A549 (cell line): Measurements from ENCODE around the gene TNIK. TPM values are rescaled to one million over a fixed set of nuclear protein-coding genes. Genes with fewer than 3 reads are reported as not detected.

Experiments used
- ATAC-seq, 2 experiments: fragments of 200-7000 bp in 1 of 2; fragments of >200 bp in 1 of 2; cut with Nextera tagmentation in 1 of 2; cut with Tn5 transposase in 1 of 2; 3 replicates each; pipeline versions ENCODE4 v1.8.0 to v1.9.1; 2018 to 2020; ENCODE audit warnings: mild to moderate bottlenecking in 1 of 2, moderate library complexity in 1 of 2
- CTCF ChIA-PET: fragments of 300-600 bp; sonication (Branson Sonifier 250); formaldehyde crosslinking; extraction: SDS; loops from one replicate; lab custom pipeline; 2021; ENCODE audit warnings: antibody characterized with exemption, inconsistent platforms; lab: Yijun Ruan, JAX
- POLR2A ChIA-PET: fragments of 350-600 bp; formaldehyde crosslinking; extraction: SDS; loops from one replicate; lab custom pipeline; 2021; ENCODE audit warnings: antibody characterized with exemption, inconsistent platforms; lab: Yijun Ruan, JAX
- DNase-seq, 2 experiments: peaks; one replicate each; pipeline versions ENCODE4 v3.0.0 to v3.0.0-alpha.2; 2011 to 2016; ENCODE audit warnings: low read depth in 1 of 2, low spot score in 1 of 2
- FAIRE-seq: peaks from 2 replicates; lab custom pipeline; 2011; peaks lifted over from hg19 to GRCh38; lab: Jason Lieb, UNC
- H3K27ac ChIP-seq, 2 experiments: fragments of >200 bp; sonication (Bioruptor Twin); formaldehyde crosslinking; 3 replicates each; pipeline ENCODE4 v1.5.1; 2016 to 2017
- H3K4me1 ChIP-seq: fragments of >200 bp; sonication (Bioruptor Twin); formaldehyde crosslinking; 3 replicates; pipeline ENCODE4 v1.6.1; 2016
- H3K4me2 ChIP-seq: fragments of >200 bp; sonication (Bioruptor Twin); formaldehyde crosslinking; 3 replicates; pipeline ENCODE4 v1.6.1; 2016
- H3K4me3 ChIP-seq: fragments of >200 bp; sonication (Bioruptor Twin); formaldehyde crosslinking; 3 replicates; pipeline ENCODE4 v1.5.1; 2016
- H3K9me3 ChIP-seq: fragments of >200 bp; sonication (Bioruptor Twin); formaldehyde crosslinking; 3 replicates; pipeline ENCODE4 v1.6.1; 2016
- BHLHE40 ChIP-seq: IDR thresholded peaks from 2 replicates; pipeline ENCODE4 v1.6.1; 2012; ENCODE audit warnings: low read depth, low read length, inconsistent platforms
- CBX2 ChIP-seq: fragments of 200-600 bp; sonication (generic); IDR thresholded peaks from 2 replicates; pipeline ENCODE4 v1.6.1; 2016; ENCODE audit warnings: low read depth, mild to moderate bottlenecking, borderline replicate concordance
- CHD4 ChIP-seq: fragments of 200-600 bp; sonication (generic); IDR thresholded peaks from 2 replicates; pipeline ENCODE4 v1.6.1; 2016; ENCODE audit warnings: antibody characterized with exemption, mild to moderate bottlenecking, borderline replicate concordance
- EHF ChIP-seq: fragments of 250-450 bp; sonication (Bioruptor Pico); IDR thresholded peaks from 2 replicates; pipeline ENCODE4 v1.5.0; 2020; ENCODE audit warnings: mild to moderate bottlenecking
- EHMT2 ChIP-seq: fragments of 200-600 bp; sonication (generic); IDR thresholded peaks from 2 replicates; pipeline ENCODE4 v1.6.1; 2016; ENCODE audit warnings: antibody characterized with exemption, low read depth, mild to moderate bottlenecking, moderate library complexity
- EP300 ChIP-seq, 2 experiments: fragments of >200 bp; sonication (Bioruptor Twin); formaldehyde crosslinking; IDR thresholded peaks; 2 replicates in 1 of 2; 3 replicates in 1 of 2; pipeline ENCODE4 v1.6.1; 2016 to 2017
- ESRRA ChIP-seq: fragments of 150-350 bp; IDR thresholded peaks from 2 replicates; pipeline ENCODE4 v1.6.1; 2014; ENCODE audit warnings: mild to moderate bottlenecking, low read length, borderline replicate concordance
- FOSB ChIP-seq: fragments of 250-450 bp; sonication (Bioruptor Pico); IDR thresholded peaks from 2 replicates; pipeline ENCODE4 v1.5.0; 2020; ENCODE audit warnings: mild to moderate bottlenecking, moderate library complexity
- HEYL ChIP-seq: fragments of 250-450 bp; sonication (Bioruptor Pico); IDR thresholded peaks from 2 replicates; pipeline ENCODE4 v1.8.0; 2021; ENCODE audit warnings: mild to moderate bottlenecking, moderate library complexity
- HOXB5 ChIP-seq: fragments of 250-450 bp; sonication (Bioruptor Pico); IDR thresholded peaks from 2 replicates; pipeline ENCODE4 v1.5.0; 2020; ENCODE audit warnings: mild to moderate bottlenecking, moderate library complexity
- JUNB ChIP-seq: fragments of >200 bp; sonication (Bioruptor Twin); formaldehyde crosslinking; IDR thresholded peaks from 2 replicates; pipeline ENCODE4 v1.6.1; 2016
- KDM5A ChIP-seq: fragments of 200-600 bp; sonication (generic); IDR thresholded peaks from 2 replicates; pipeline ENCODE4 v1.6.1; 2016; ENCODE audit warnings: antibody characterized with exemption, mild to moderate bottlenecking
- MYC ChIP-seq: IDR thresholded peaks from 2 replicates; pipeline ENCODE4 v1.6.1; 2012; ENCODE audit warnings: mild to moderate bottlenecking, inconsistent platforms, low read length, improper control_type of control experiment, borderline replicate concordance
- NFE2L2 ChIP-seq: fragments of 150-350 bp; conservative IDR thresholded peaks from 2 replicates; pipeline ENCODE4 v1.6.1; 2014; ENCODE audit warnings: low read length
- NR3C1 ChIP-seq: fragments of >200 bp; sonication (Bioruptor Twin); formaldehyde crosslinking; IDR thresholded peaks from 3 replicates; pipeline ENCODE4 v1.6.1; 2017
- RFX5 ChIP-seq: fragments of 450-650 bp; IDR thresholded peaks from 2 replicates; pipeline ENCODE4 v1.7.1; 2014; ENCODE audit warnings: antibody characterized with exemption, mild to moderate bottlenecking, moderate library complexity
- SMC3 ChIP-seq: fragments of >200 bp; sonication (Bioruptor Twin); formaldehyde crosslinking; IDR thresholded peaks from 3 replicates; pipeline ENCODE4 v1.6.1; 2018; ENCODE audit warnings: inconsistent platforms
- SREBF2 ChIP-seq: fragments of 450-650 bp; IDR thresholded peaks from 2 replicates; pipeline ENCODE4 v1.6.1; 2014; ENCODE audit warnings: mild to moderate bottlenecking, moderate library complexity
- TP53 ChIP-seq: fragments of 250-450 bp; sonication (Bioruptor Pico); IDR thresholded peaks from 2 replicates; pipeline ENCODE4 v1.5.0; 2021; ENCODE audit warnings: mild to moderate bottlenecking, moderate library complexity
- ZNF302 ChIP-seq: fragments of 250-450 bp; sonication (Bioruptor Pico); IDR thresholded peaks from 2 replicates; pipeline ENCODE4 v1.9.0; 2021; ENCODE audit warnings: inconsistent platforms, mild to moderate bottlenecking, moderate library complexity
- ZSCAN20 ChIP-seq: fragments of 250-450 bp; sonication (Bioruptor Pico); IDR thresholded peaks from 2 replicates; pipeline ENCODE4 v1.8.0; 2022; ENCODE audit warnings: mild to moderate bottlenecking, moderate library complexity
- WGBS: methylation state at CpG from one replicate; pipeline ENCODE4 v1.1.6; 2017; ENCODE audit errors: missing lambda C conversion rate; 5-methylcytosine and 5-hydroxymethylcytosine counted together
- polyA plus RNA-seq, 4 experiments: library from polyadenylated mRNA; depleted of rRNA in 3 of 4; stranded (reverse); fragments of >200 nt; fragmentation: RNase III in 1 of 4; extraction: RNeasy Plus Mini Kit Qiagen cat#74134 plus additional on column Dnase treatment in 1 of 4; gene quantifications; 2 replicates in 3 of 4; 3 replicates in 1 of 4; pipeline ENCODE4 v1.2.3, GENCODE V29; 2011 to 2017
- TF ChIP-seq, protein P1 (sequence below): fragments of 450-650 bp; IDR thresholded peaks from 2 replicates; pipeline ENCODE4 v1.6.1; 2014; ENCODE audit warnings: antibody characterized with exemption
- TF ChIP-seq, protein P2 (sequence below): fragments of 150-350 bp; IDR thresholded peaks from 2 replicates; pipeline ENCODE4 v1.6.1; 2014; ENCODE audit warnings: low read depth, mild to moderate bottlenecking, low read length
- TF ChIP-seq, protein P3 (sequence below): fragments of 250-450 bp; sonication (Bioruptor Pico); IDR thresholded peaks from 2 replicates; pipeline ENCODE4 v1.5.0; 2020; ENCODE audit warnings: low read depth, mild to moderate bottlenecking, moderate library complexity
- TF ChIP-seq, protein P4 (sequence below): IDR thresholded peaks from 2 replicates; pipeline ENCODE4 v1.6.1; 2012

The TNIK gene
- polyA plus RNA-seq, 2 of the 4 experiments (the other 2 are of a cell fraction): 1.6 to 1.8 TPM

DNA sequence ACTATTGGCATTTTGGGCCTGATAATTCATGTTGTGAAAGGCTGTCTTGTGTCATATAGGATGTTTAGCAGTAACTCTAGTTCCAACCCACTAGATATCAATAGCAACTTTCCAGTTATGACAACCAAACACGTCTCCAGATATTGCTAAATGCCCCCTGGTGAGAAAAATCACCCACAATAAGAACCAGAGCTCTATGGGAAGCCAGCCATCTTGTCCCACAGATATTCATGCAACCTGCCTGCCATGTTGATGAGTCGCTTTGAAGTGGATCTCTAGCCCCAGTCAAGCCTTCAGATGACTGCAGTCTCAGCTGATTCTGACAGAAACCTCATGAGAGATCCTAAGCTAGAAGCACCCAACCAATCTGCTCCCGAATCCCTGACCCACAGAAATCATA, 5.6 kb upstream of the TNIK start:
- ATAC-seq (no peak), FAIRE-seq (no peak), DNase-seq (no peak)
- Histone ChIP-seq H3K9me3 (no peaks in the 10 kb centered on the region), H3K4me3 (no peak overlapping the region), H3K4me1 (0 out of 3 replicates have a peak, but pooled peaks cover 6% of the 10 kb centered on the region), H3K27ac (no peak overlapping the region), H3K4me2 (no peak overlapping the region)
- WGBS: 56% methylated on average over 3 of the region's 3 CpGs
- CTCF ChIA-PET: interaction anchor here (0.8 kb wide), 1 partner anchor 282 kb away, joined by 3 read pairs; no protein-coding TSS in a partner anchor
- POLR2A ChIA-PET: no interaction called here
- TF ChIP-seq CHD4 (no peak), TP53 (CRISPR knock-in tag) (no peak), SMC3 (no peak), ZSCAN20 (CRISPR knock-in tag) (no peak)
- TF ChIP-seq, protein P1, sequence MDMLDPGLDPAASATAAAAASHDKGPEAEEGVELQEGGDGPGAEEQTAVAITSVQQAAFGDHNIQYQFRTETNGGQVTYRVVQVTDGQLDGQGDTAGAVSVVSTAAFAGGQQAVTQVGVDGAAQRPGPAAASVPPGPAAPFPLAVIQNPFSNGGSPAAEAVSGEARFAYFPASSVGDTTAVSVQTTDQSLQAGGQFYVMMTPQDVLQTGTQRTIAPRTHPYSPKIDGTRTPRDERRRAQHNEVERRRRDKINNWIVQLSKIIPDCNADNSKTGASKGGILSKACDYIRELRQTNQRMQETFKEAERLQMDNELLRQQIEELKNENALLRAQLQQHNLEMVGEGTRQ: no peak

DNA sequence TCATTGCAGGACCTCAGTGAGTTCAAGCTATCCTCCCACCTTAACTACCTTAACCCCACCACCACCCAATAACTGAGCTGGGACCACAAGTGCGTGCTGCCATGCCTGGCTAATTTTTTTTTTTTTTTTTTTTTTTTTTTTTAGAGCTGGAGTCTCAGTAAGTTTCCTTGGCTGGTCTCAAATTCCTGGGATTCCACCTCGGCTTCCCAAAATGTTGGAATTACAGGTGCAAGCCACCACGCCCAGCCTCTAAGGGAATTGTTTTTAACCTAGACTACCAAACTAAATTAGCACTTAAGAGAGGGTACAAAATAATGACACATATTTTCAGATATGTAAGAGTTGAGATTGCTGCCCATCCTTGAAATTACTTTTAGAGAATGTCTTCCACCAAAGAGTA, 4.3 kb upstream of the TNIK start:
- Histone ChIP-seq H3K4me3 (no peak overlapping the region), H3K9me3 (no peaks in the 10 kb centered on the region), H3K27ac (no peak overlapping the region), H3K4me1 (0 out of 3 replicates have a peak, but pooled peaks cover 6% of the 10 kb centered on the region), H3K4me2 (no peak overlapping the region)
- ATAC-seq (no peak), FAIRE-seq (no peak), DNase-seq (no peak)
- TF ChIP-seq EHMT2: no peak
- TF ChIP-seq EP300 (IDR thresholded peaks at IDR 0.05): no peak
- TF ChIP-seq HOXB5 (CRISPR knock-in tag): no peak
- no peak for TF ChIP-seq EHF
- TF ChIP-seq NFE2L2: no peak
- TF ChIP-seq SMC3: no peak
- no peak for TF ChIP-seq KDM5A
- TF ChIP-seq ZNF302: no peak
- no peak for TF ChIP-seq CHD4
- TF ChIP-seq HEYL (CRISPR knock-in tag): no peak
- TF ChIP-seq SREBF2: no peak
- no peak for TF ChIP-seq ZSCAN20 (CRISPR knock-in tag)
- TF ChIP-seq RFX5: no peak
- TF ChIP-seq, protein P2, sequence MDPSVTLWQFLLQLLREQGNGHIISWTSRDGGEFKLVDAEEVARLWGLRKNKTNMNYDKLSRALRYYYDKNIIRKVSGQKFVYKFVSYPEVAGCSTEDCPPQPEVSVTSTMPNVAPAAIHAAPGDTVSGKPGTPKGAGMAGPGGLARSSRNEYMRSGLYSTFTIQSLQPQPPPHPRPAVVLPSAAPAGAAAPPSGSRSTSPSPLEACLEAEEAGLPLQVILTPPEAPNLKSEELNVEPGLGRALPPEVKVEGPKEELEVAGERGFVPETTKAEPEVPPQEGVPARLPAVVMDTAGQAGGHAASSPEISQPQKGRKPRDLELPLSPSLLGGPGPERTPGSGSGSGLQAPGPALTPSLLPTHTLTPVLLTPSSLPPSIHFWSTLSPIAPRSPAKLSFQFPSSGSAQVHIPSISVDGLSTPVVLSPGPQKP: no peak
- TF ChIP-seq CBX2: no peak
- TF ChIP-seq JUNB: no peak
- no peak for TF ChIP-seq FOSB (CRISPR knock-in tag)
- CTCF ChIA-PET: interaction anchor here (0.7 kb wide), 1 partner anchor 188 kb away, joined by 3 read pairs; no protein-coding TSS in a partner anchor
- POLR2A ChIA-PET: no interaction called here
- 88% methylated on average over 3 of the region's 3 CpGs for WGBS

DNA sequence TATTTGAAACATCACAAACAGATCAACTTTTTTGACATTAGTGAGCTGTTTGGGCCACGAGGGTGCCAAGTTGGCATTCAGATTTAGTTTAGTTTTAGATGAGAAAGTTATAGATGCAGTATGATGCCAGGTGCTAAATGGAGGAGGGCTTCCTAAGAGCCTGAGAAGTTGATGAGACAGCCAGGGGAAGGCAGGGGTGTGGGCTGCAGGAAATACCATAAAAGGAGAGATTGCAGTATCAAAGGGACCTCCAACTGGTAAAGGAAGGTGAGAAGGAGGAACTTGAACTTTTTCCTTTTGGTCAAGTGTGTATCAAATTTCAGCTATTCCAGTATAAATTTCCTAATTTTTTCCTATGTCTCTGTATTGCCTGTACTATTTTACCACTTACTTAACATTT, 2.0 kb upstream of the TNIK start:
- POLR2A ChIA-PET: interaction anchor here (0.7 kb wide), 1 partner anchor 10 kb away, joined by 3 read pairs; no protein-coding TSS in a partner anchor
- H3K27ac ChIP-seq: no peak overlapping the region
- no peak overlapping the region for H3K4me3 ChIP-seq
- 67% methylated on average over 1 of the region's 1 CpG for WGBS
- CTCF ChIA-PET: no interaction called here
- no peak for ATAC-seq
- no peak for FAIRE-seq
- peak overlapping the region; percentile 74; the same call in 1 of the 3 replicates for H3K4me2 ChIP-seq
- H3K9me3 ChIP-seq: no peaks in the 10 kb centered on the region
- TF ChIP-seq NR3C1: no peak
- no peak for TF ChIP-seq EP300 (IDR thresholded peaks at IDR 0.05)
- TF ChIP-seq, protein P3, sequence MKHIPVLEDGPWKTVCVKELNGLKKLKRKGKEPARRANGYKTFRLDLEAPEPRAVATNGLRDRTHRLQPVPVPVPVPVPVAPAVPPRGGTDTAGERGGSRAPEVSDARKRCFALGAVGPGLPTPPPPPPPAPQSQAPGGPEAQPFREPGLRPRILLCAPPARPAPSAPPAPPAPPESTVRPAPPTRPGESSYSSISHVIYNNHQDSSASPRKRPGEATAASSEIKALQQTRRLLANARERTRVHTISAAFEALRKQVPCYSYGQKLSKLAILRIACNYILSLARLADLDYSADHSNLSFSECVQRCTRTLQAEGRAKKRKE (CRISPR knock-in tag): no peak
- TF ChIP-seq, protein P4, sequence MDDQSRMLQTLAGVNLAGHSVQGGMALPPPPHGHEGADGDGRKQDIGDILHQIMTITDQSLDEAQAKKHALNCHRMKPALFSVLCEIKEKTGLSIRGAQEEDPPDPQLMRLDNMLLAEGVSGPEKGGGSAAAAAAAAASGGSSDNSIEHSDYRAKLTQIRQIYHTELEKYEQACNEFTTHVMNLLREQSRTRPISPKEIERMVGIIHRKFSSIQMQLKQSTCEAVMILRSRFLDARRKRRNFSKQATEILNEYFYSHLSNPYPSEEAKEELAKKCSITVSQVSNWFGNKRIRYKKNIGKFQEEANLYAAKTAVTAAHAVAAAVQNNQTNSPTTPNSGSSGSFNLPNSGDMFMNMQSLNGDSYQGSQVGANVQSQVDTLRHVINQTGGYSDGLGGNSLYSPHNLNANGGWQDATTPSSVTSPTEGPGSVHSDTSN: no peak
- TF ChIP-seq HOXB5 (CRISPR knock-in tag): no peak
- TF ChIP-seq ESRRA: no peak
- TF ChIP-seq BHLHE40: no peak
- TF ChIP-seq MYC: no peak
- TF ChIP-seq EHMT2: no peak
- H3K4me1 ChIP-seq: 0 out of 3 replicates have a peak, but pooled peaks cover 6% of the 10 kb centered on the region
- DNase-seq: no peak
